ENCODE results near the gene OBP2A.

Gene OBP2A

DNA sequence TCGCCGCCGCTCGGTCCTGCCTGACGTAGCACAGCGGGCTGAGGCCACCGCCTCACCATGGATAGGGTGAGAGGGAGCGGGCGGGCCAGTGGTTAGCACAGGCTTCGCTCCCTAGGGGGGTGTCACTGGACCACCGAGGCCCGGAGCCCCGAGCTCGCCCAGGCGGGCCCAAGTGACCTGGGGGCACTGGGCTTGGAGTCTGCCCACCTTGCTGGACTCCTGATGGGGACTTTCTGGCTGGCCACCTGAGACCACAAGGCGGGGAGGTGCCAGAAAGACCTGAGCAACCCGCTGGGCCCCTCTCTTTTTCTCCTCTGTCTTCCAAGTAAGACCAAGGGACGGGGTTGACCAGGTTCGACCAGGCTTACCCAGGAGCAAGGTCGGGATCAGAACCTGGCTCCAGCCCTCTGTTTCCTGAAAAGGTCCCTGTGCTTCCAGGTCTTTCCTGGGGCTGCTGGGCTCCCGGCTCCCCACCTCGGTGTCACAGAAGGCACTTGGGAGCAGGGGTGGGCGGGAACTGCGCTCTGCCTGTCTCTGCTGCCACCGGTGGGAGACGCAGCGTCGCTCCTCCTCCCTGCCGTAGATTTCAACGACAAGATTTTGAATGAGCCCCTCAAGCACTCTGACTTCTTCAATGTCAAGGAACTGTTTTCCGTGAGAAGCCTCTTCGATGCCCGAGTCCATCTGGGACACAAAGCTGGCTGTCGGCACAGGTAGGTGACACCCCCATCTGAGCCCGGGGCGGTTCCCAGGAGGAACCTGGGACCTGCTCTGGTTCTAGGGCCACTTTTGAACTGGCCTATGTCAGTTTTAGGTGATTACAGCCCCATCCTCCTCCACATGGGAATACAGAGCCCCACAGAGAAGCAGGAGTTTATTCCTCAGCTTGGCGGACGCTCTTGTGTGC lies 44.4 kb upstream of the OBP2A start:
- peak overlapping the region; percentile 83 for H3K9ac ChIP-seq (ENCODE audit: low read length)
- H3K27ac ChIP-seq (ENCODE audit: low read depth, low read length, poor library complexity, severe bottlenecking): no peak overlapping the region
- H3K27me3 ChIP-seq (ENCODE audit: insufficient read depth, low read length): no peaks in the 10 kb centered on the region
- peaks cover 35% of the 10 kb centered on the region for H3K36me3 ChIP-seq (ENCODE audit: insufficient read depth, low read length)
- H3K79me2 ChIP-seq (ENCODE audit: insufficient read depth, low read length): no peaks in the 10 kb centered on the region
- no peaks in the 10 kb centered on the region for H4K20me1 ChIP-seq (ENCODE audit: insufficient read depth, low read length)
- H3K9me2 ChIP-seq (ENCODE audit: low read depth, low read length): no peaks in the 10 kb centered on the region
- TF ChIP-seq CTCF (IDR thresholded peaks at IDR 0.05; ENCODE audit: low read length) (no peak), EZH2 (IDR thresholded peaks at IDR 0.05; ENCODE audit: borderline replicate concordance, low read length) (no peak)
- H3K4me3 ChIP-seq (ENCODE audit: low read depth, low read length, poor library complexity, severe bottlenecking): peak overlapping the region; percentile 79
- H2AFZ ChIP-seq (ENCODE audit: low read length): no peak overlapping the region
- H3K4me1 ChIP-seq (ENCODE audit: insufficient read depth, low read length, severe bottlenecking): peaks cover 19% of the 10 kb centered on the region
- no peaks in the 10 kb centered on the region for H3K9me3 ChIP-seq (ENCODE audit: low read length)
- H3K4me2 ChIP-seq (ENCODE audit: low read length): peak overlapping the region; percentile 85
- H3F3A ChIP-seq (ENCODE audit: insufficient read depth, low read length): no peaks in the 10 kb centered on the region

DNA sequence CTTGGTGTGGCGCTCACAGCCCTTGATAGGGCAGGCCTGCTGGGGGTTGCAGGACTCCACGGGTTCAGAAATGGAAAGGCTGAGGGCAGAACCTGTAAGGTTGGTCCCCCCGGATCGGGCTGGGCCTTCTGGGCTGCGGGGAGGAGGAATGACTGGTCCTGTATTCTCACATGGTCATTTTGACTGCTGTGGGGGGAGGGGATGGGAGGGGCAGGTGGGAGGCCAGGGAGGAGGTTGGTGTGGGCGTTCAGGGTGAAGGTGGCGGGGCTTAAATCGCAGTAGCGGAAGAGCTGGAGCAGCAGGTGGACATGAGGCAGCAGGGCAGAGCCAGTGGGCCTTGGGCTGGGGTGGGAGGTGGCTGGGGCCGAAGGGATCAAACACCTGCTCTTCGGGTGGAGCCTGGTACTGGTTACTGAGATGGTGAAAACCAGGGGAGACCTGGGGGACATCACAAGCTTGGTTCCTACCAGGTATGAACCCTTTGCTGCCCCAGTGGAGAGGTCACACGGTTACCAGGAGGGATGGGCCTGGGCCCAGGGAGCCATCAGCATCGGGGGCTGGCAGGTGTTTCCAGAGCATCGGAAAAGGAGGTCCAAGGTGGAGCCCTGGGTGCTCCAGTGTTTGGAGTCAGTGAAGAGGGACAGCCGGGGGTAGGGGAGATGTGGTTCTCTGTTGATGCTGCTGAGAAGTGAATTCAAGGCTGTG lies 43.6 kb upstream of the OBP2A start:
- Histone ChIP-seq H2AFZ (ENCODE audit: low read length) (no peak overlapping the region), H3K9me3 (ENCODE audit: low read length) (no peaks in the 10 kb centered on the region), H3K27ac (ENCODE audit: low read depth, low read length, poor library complexity, severe bottlenecking) (no peak overlapping the region), H3K4me2 (ENCODE audit: low read length) (peak overlapping the region; percentile 85), H3K4me3 (ENCODE audit: low read depth, low read length, poor library complexity, severe bottlenecking) (peak overlapping the region; percentile 79), H3K79me2 (ENCODE audit: insufficient read depth, low read length) (no peaks in the 10 kb centered on the region), H3K36me3 (ENCODE audit: insufficient read depth, low read length) (peaks cover 35% of the 10 kb centered on the region), H3K27me3 (ENCODE audit: insufficient read depth, low read length) (no peaks in the 10 kb centered on the region), H4K20me1 (ENCODE audit: insufficient read depth, low read length) (no peaks in the 10 kb centered on the region), H3K9me2 (ENCODE audit: low read depth, low read length) (no peaks in the 10 kb centered on the region), H3K9ac (ENCODE audit: low read length) (no peak overlapping the region; the same call in 1 of the 2 replicates), H3F3A (ENCODE audit: insufficient read depth, low read length) (no peaks in the 10 kb centered on the region), H3K4me1 (ENCODE audit: insufficient read depth, low read length, severe bottlenecking) (peaks cover 19% of the 10 kb centered on the region)
- TF ChIP-seq CTCF (IDR thresholded peaks at IDR 0.05; ENCODE audit: low read length) (no peak), EZH2 (IDR thresholded peaks at IDR 0.05; ENCODE audit: borderline replicate concordance, low read length) (no peak)

- H3K4me1 ChIP-seq (ENCODE audit: insufficient read depth, low read length, severe bottlenecking): peaks cover 19% of the 10 kb centered on the region
- no peak overlapping the region for H3K27ac ChIP-seq (ENCODE audit: low read depth, low read length, poor library complexity, severe bottlenecking)
- H2AFZ ChIP-seq (ENCODE audit: low read length): no peak overlapping the region
- H3K9ac ChIP-seq (ENCODE audit: low read length): no peak overlapping the region
- H3F3A ChIP-seq (ENCODE audit: insufficient read depth, low read length): no peaks in the 10 kb centered on the region
- peaks cover 35% of the 10 kb centered on the region for H3K36me3 ChIP-seq (ENCODE audit: insufficient read depth, low read length)
- H3K9me3 ChIP-seq (ENCODE audit: low read length): no peaks in the 10 kb centered on the region
- no peaks in the 10 kb centered on the region for H3K9me2 ChIP-seq (ENCODE audit: low read depth, low read length)
- H4K20me1 ChIP-seq (ENCODE audit: insufficient read depth, low read length): no peaks in the 10 kb centered on the region
- no peaks in the 10 kb centered on the region for H3K27me3 ChIP-seq (ENCODE audit: insufficient read depth, low read length)
- no peaks in the 10 kb centered on the region for H3K79me2 ChIP-seq (ENCODE audit: insufficient read depth, low read length)
- no peak overlapping the region for H3K4me2 ChIP-seq (ENCODE audit: low read length)
- TF ChIP-seq CTCF (IDR thresholded peaks at IDR 0.05; ENCODE audit: low read length) (no peak), EZH2 (IDR thresholded peaks at IDR 0.05; ENCODE audit: borderline replicate concordance, low read length) (no peak)
- H3K4me3 ChIP-seq (ENCODE audit: low read depth, low read length, poor library complexity, severe bottlenecking): no peak overlapping the region
Measured at GRCh38 chr9:135502873-135503321, 43.0 kb upstream of the OBP2A start.

Measured in OCI-LY1 (cell line).